PC-3 (cell line): ENCODE data around the gene ANKRD11.

Experiments
- EZH2 ChIP-seq: fragments of 300-600 bp; sonication (generic); IDR thresholded peaks from one replicate; pipeline ENCODE4 v1.6.1; 2017; ENCODE audit warnings: antibody characterized with exemption, mild to moderate bottlenecking, low read length; ENCODE audit not compliant: unreplicated experiment
- EZH2phosphoT487 ChIP-seq: fragments of 300-600 bp; sonication (generic); IDR thresholded peaks from 2 replicates; pipeline ENCODE4 v1.6.1; 2018; ENCODE audit warnings: mild to moderate bottlenecking, antibody characterized with exemption, low read length, borderline replicate concordance
- TF ChIP-seq, protein P1 (sequence below): fragments of 300-600 bp; sonication (generic); conservative IDR thresholded peaks from 2 replicates; pipeline ENCODE4 v1.5.1; 2017; ENCODE audit warnings: antibody characterized with exemption, low read depth, mild to moderate bottlenecking, low read length

DNA sequence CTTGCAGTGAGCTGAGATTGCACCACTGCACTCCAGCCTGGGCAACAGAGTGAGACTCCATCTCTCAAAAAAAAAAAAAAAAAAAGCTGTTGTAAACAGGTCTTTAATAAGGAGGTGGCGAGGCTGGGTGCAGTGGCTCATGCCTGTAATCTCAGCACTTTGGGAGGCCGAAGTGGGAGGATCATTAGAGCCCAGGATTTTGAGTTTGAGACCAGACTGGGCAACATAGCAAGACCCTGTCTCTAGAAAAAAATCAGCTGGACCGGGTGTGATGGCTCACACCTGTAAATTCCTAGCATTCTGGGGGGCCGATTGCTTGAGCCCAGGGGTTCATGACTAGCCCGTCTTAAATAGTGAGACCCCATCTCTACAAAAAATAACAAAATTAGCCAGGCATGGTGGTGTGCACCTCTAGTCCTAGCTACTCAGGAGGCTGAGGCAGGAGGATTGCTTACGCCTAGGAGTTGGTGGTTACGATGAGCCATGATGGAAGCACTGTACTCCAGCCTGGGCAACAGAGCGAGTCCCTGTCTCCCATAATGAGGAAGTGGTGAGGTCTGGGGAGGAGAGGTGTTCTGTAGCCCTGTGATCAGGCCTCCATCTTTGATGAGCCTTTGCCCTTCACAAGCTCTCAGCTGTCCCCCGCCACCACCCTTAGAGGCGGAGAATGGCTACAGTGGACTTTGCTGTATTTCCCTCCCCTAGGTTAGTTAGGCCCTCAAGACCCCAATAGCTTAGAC, 236.6 kb downstream of the ANKRD11 start:
- TF ChIP-seq, protein P1, sequence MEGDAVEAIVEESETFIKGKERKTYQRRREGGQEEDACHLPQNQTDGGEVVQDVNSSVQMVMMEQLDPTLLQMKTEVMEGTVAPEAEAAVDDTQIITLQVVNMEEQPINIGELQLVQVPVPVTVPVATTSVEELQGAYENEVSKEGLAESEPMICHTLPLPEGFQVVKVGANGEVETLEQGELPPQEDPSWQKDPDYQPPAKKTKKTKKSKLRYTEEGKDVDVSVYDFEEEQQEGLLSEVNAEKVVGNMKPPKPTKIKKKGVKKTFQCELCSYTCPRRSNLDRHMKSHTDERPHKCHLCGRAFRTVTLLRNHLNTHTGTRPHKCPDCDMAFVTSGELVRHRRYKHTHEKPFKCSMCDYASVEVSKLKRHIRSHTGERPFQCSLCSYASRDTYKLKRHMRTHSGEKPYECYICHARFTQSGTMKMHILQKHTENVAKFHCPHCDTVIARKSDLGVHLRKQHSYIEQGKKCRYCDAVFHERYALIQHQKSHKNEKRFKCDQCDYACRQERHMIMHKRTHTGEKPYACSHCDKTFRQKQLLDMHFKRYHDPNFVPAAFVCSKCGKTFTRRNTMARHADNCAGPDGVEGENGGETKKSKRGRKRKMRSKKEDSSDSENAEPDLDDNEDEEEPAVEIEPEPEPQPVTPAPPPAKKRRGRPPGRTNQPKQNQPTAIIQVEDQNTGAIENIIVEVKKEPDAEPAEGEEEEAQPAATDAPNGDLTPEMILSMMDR: no peak
- TF ChIP-seq EZH2: no peak
- no peak for TF ChIP-seq EZH2phosphoT487
